H1 (cell line): Measurements from ENCODE around the gene CRIP1. TPM values are rescaled to one million over a fixed set of nuclear protein-coding genes. Genes with fewer than 3 reads are reported as not detected.

Experiments used
- CTCF ChIA-PET: fragments of 300-600 bp; sonication (Branson Sonifier 250); formaldehyde crosslinking; loops from one replicate; lab custom pipeline; 2021; ENCODE audit not compliant: partially characterized antibody; lab: Charles Lee
- POLR2A ChIA-PET: fragments of 300-600 bp; sonication (Branson Sonifier 250); formaldehyde crosslinking; loops from one replicate; lab custom pipeline; 2021; ENCODE audit warnings: inconsistent platforms; ENCODE audit not compliant: partially characterized antibody; lab: Charles Lee
- DNase-seq, 2 experiments: peaks; one replicate each; pipeline versions ENCODE4 v3.0.0 to v3.0.0-alpha.2; 2010 to 2022; ENCODE audit warnings: low spot score in 2 of 2, low read depth in 1 of 2, mixed read lengths in 1 of 2
- FAIRE-seq: peaks from 2 replicates; lab custom pipeline; 2011; peaks lifted over from hg19 to GRCh38; lab: Jason Lieb, UNC
- H2AFZ ChIP-seq: 2 replicates; pipeline ENCODE4 v1.8.1; 2012; ENCODE audit warnings: low read length, inconsistent platforms
- H2AK5ac ChIP-seq: 2 replicates; pipeline ENCODE4 v1.6.1; 2013; ENCODE audit warnings: low read depth, low read length
- H2BK120ac ChIP-seq: replicated peaks from 2 replicates; pipeline ENCODE3; 2013; ENCODE audit warnings: low read depth, low read length, inconsistent platforms
- H2BK12ac ChIP-seq: 2 replicates; pipeline ENCODE4 v1.6.1; 2013; ENCODE audit warnings: low read depth, low read length
- H2BK15ac ChIP-seq: 2 replicates; pipeline ENCODE4 v1.6.1; 2013; ENCODE audit warnings: low read length
- H2BK20ac ChIP-seq: 2 replicates; pipeline ENCODE4 v1.6.1; 2013; ENCODE audit warnings: low read length
- H2BK5ac ChIP-seq: 2 replicates; pipeline ENCODE4 v1.6.1; 2013; ENCODE audit warnings: low read depth, low read length
- H3K14ac ChIP-seq: 2 replicates; pipeline ENCODE4 v1.6.1; 2013; ENCODE audit warnings: inconsistent platforms; ENCODE audit not compliant: insufficient read length
- H3K18ac ChIP-seq: 2 replicates; pipeline ENCODE4 v1.6.1; 2013; ENCODE audit warnings: low read length; ENCODE audit errors: extremely low read depth
- H3K23ac ChIP-seq: 2 replicates; pipeline ENCODE4 v1.6.1; 2013; ENCODE audit warnings: inconsistent platforms; ENCODE audit not compliant: insufficient read length
- H3K23me2 ChIP-seq: 2 replicates; pipeline ENCODE4 v1.6.1; 2013; ENCODE audit warnings: low read depth, low read length
- H3K27ac ChIP-seq: 2 replicates; pipeline ENCODE4 v1.6.1; 2011; ENCODE audit warnings: low read depth, low read length, inconsistent platforms
- H3K27me3 ChIP-seq, 4 experiments: replicated peaks in 1 of 4; 1 replicate in 1 of 4; 2 replicates in 3 of 4; pipeline versions ENCODE4 v1.6.1 to v1.8.1; 2011 to 2013; ENCODE audit warnings: low read length in 3 of 4, mild to moderate bottlenecking in 3 of 4, inconsistent platforms in 2 of 4, mixed read lengths in 2 of 4, moderate library complexity in 1 of 4; ENCODE audit not compliant: control insufficient read depth in 3 of 4, insufficient read depth in 3 of 4; ENCODE audit errors: extremely low read depth in 1 of 4
- H3K36me3 ChIP-seq, 4 experiments: 2 replicates each; pipeline versions ENCODE4 v1.6.1 to v1.8.1; 2011 to 2013; ENCODE audit warnings: mild to moderate bottlenecking in 4 of 4, low read length in 3 of 4, moderate library complexity in 2 of 4, control low read depth in 1 of 4, inconsistent platforms in 1 of 4; ENCODE audit not compliant: insufficient read depth in 4 of 4, control insufficient read depth in 2 of 4
- H3K4ac ChIP-seq: replicated peaks from 2 replicates; pipeline ENCODE3; 2013; ENCODE audit warnings: low read length, low read depth, mixed read lengths, inconsistent platforms; ENCODE audit not compliant: insufficient read length
- H3K4me1 ChIP-seq, 4 experiments: replicated peaks in 1 of 4; 1 replicate in 1 of 4; 2 replicates in 3 of 4; pipeline versions ENCODE4 v1.6.1 to v1.8.1; 2011 to 2013; ENCODE audit warnings: low read length in 3 of 4, inconsistent platforms in 2 of 4, mixed read lengths in 1 of 4; ENCODE audit not compliant: insufficient read depth in 4 of 4, control insufficient read depth in 3 of 4
- H3K4me2 ChIP-seq, 2 experiments: 2 replicates each; pipeline versions ENCODE4 v1.6.1 to v1.8.1; 2011 to 2013; ENCODE audit warnings: low read depth in 2 of 2, low read length in 2 of 2, control low read depth in 1 of 2, inconsistent platforms in 1 of 2, mild to moderate bottlenecking in 1 of 2; ENCODE audit not compliant: insufficient read depth in 1 of 2
- H3K4me3 ChIP-seq, 4 experiments: fragments of 200-600, 300-600 bp in 1 of 4; sonication (generic), shearing (Covaris generic), sonication (Bioruptor Twin) in 1 of 4; 2 replicates each; pipeline versions ENCODE4 v1.5.1 to v1.8.1; 2011 to 2016; ENCODE audit warnings: low read length in 4 of 4, low read depth in 3 of 4, control low read depth in 2 of 4, inconsistent platforms in 2 of 4, mild to moderate bottlenecking in 2 of 4, mixed read lengths in 1 of 4, moderate library complexity in 1 of 4; ENCODE audit not compliant: insufficient read depth in 2 of 4; ENCODE audit errors: extremely low read depth in 1 of 4
- H3K56ac ChIP-seq: replicated peaks from 2 replicates; pipeline ENCODE3; 2013; ENCODE audit warnings: low read depth, mild to moderate bottlenecking, mixed read lengths, low read length, inconsistent platforms; ENCODE audit not compliant: insufficient read length
- H3K79me1 ChIP-seq: 2 replicates; pipeline ENCODE4 v1.6.1; 2013; ENCODE audit warnings: low read depth, low read length, control low read depth
- H3K79me2 ChIP-seq, 2 experiments: 2 replicates each; pipeline versions ENCODE4 v1.6.1 to v1.8.1; 2012 to 2013; ENCODE audit warnings: low read length in 2 of 2, mild to moderate bottlenecking in 2 of 2, inconsistent platforms in 1 of 2; ENCODE audit not compliant: insufficient read depth in 2 of 2, control insufficient read depth in 1 of 2
- H3K9ac ChIP-seq, 4 experiments: replicated peaks in 1 of 4; 1 replicate in 1 of 4; 2 replicates in 3 of 4; pipeline versions ENCODE4 v1.6.1 to v1.8.1; 2011 to 2013; ENCODE audit warnings: low read depth in 3 of 4, low read length in 3 of 4, control low read depth in 2 of 4, mild to moderate bottlenecking in 2 of 4, moderate library complexity in 2 of 4, inconsistent platforms in 1 of 4; ENCODE audit errors: extremely low read depth in 1 of 4
- H3K9me3 ChIP-seq, 2 experiments: 2 replicates each; pipeline versions ENCODE4 v1.6.1 to v1.8.1; 2012 to 2013; ENCODE audit warnings: mild to moderate bottlenecking in 2 of 2, moderate library complexity in 2 of 2, control low read depth in 1 of 2, inconsistent platforms in 1 of 2, low read depth in 1 of 2, low read length in 1 of 2, mixed read lengths in 1 of 2; ENCODE audit not compliant: insufficient read depth in 2 of 2
- H4K20me1 ChIP-seq, 2 experiments: replicated peaks in 1 of 2; 2 replicates each; pipeline versions ENCODE3 to v1.8.1; 2011 to 2013; ENCODE audit warnings: inconsistent platforms in 2 of 2, low read length in 2 of 2, mild to moderate bottlenecking in 1 of 2; ENCODE audit not compliant: insufficient read depth in 2 of 2, control insufficient read depth in 1 of 2
- H4K5ac ChIP-seq: 2 replicates; pipeline ENCODE4 v1.6.1; 2013; ENCODE audit warnings: low read length, low read depth, mixed read lengths, inconsistent platforms; ENCODE audit not compliant: insufficient read length
- H4K8ac ChIP-seq: 2 replicates; pipeline ENCODE4 v1.8.0; 2013; ENCODE audit warnings: mild to moderate bottlenecking, moderate library complexity, low read length, inconsistent platforms; ENCODE audit not compliant: insufficient read depth; ENCODE audit errors: extremely low read depth
- H4K91ac ChIP-seq: replicated peaks from 2 replicates; pipeline ENCODE3; 2013; ENCODE audit warnings: low read length, mixed read lengths, inconsistent platforms; ENCODE audit not compliant: insufficient read length
- CREB1 ChIP-seq: IDR thresholded peaks from 2 replicates; pipeline ENCODE4 v1.6.1; 2012; ENCODE audit warnings: inconsistent platforms
- GTF2F1 ChIP-seq: IDR thresholded peaks from 2 replicates; pipeline ENCODE4 v1.6.1; 2012; ENCODE audit warnings: low read depth, low read length, improper control_type of control experiment, borderline replicate concordance
- POLR2AphosphoS5 ChIP-seq: IDR thresholded peaks from 2 replicates; pipeline ENCODE4 v1.6.1; 2011; ENCODE audit warnings: low read depth, low read length
- RAD21 ChIP-seq, 2 experiments: IDR thresholded peaks in 1 of 2; conservative IDR thresholded peaks in 1 of 2; 2 replicates each; pipeline ENCODE4 v1.6.1; 2011; ENCODE audit warnings: low read depth in 2 of 2, low read length in 2 of 2, improper control_type of control experiment in 1 of 2, inconsistent platforms in 1 of 2, mild to moderate bottlenecking in 1 of 2, moderate library complexity in 1 of 2
- SIN3A ChIP-seq, 2 experiments: IDR thresholded peaks in 1 of 2; conservative IDR thresholded peaks in 1 of 2; 2 replicates each; pipeline ENCODE4 v1.6.1; 2011 to 2012; ENCODE audit warnings: low read length in 2 of 2, improper control_type of control experiment in 1 of 2, low read depth in 1 of 2, mild to moderate bottlenecking in 1 of 2
- SIRT6 ChIP-seq: IDR thresholded peaks from one replicate; pipeline ENCODE4 v1.7.1; 2012; ENCODE audit warnings: low read length, inconsistent platforms
- SP1 ChIP-seq: IDR thresholded peaks from 2 replicates; pipeline ENCODE4 v1.6.1; 2011; ENCODE audit warnings: low read depth, low read length
- TAF7 ChIP-seq: optimal IDR thresholded peaks from 2 replicates; pipeline ENCODE3; 2011; ENCODE audit warnings: low read depth, mild to moderate bottlenecking, inconsistent platforms, low read length, moderate library complexity, borderline replicate concordance
- TCF12 ChIP-seq: IDR thresholded peaks from 2 replicates; pipeline ENCODE4 v1.6.1; 2011; ENCODE audit warnings: low read depth, mild to moderate bottlenecking, low read length
- YY1 ChIP-seq: IDR thresholded peaks from 2 replicates; pipeline ENCODE4 v1.6.1; 2011; ENCODE audit warnings: low read depth, mild to moderate bottlenecking, low read length
- WGBS, 2 experiments: shearing (Covaris generic) in 1 of 2; methylation state at CpG; one replicate each; pipeline versions ENCODE4 v1.1.6 to v1.1.7; 2013 to 2015; ENCODE audit warnings: low lambda C conversion rate in 2 of 2, mixed read lengths in 2 of 2, inconsistent platforms in 1 of 2, low coverage in 1 of 2, missing lambda C conversion rate in 1 of 2; ENCODE audit not compliant: insufficient replicate concordance in 2 of 2, insufficient coverage in 1 of 2, insufficient read length in 1 of 2; ENCODE audit errors: extremely low coverage in 1 of 2, missing lambda C conversion rate in 1 of 2; 5-methylcytosine and 5-hydroxymethylcytosine counted together
- polyA plus RNA-seq, 7 experiments: library from polyadenylated mRNA; depleted of rRNA in 3 of 7; stranded (reverse) in 5 of 7; unstranded in 2 of 7; fragments of >200 nt in 5 of 7; fragments of 200-250 nt in 2 of 7; gene quantifications; 1 replicate in 5 of 7; 2 replicates in 1 of 7; 4 replicates in 1 of 7; pipeline versions ENCODE4 v1.2.1 to v1.2.3, GENCODE V29; 2011 to 2013; ENCODE audit warnings: missing spikeins in 2 of 7, mixed read lengths in 2 of 7
- total RNA-seq: library from RNA; stranded (reverse); fragmentation: NEBNext Ultra II Directional; extraction: Animal tissue kit (Norgen Biotek cat#: 25700); gene quantifications from 2 replicates; pipeline ENCODE4 v1.2.1, GENCODE V29; 2021
- TF ChIP-seq, protein P1 (sequence below): IDR thresholded peaks from 2 replicates; pipeline ENCODE4 v1.6.1; 2012; ENCODE audit warnings: inconsistent platforms

The CRIP1 gene
- total and polyA plus RNA-seq, 2 of the 8 experiments (the other 6 are each of a cell fraction or from before 2014, with no cell fraction given): 1.2 to 2.2 TPM

DNA sequence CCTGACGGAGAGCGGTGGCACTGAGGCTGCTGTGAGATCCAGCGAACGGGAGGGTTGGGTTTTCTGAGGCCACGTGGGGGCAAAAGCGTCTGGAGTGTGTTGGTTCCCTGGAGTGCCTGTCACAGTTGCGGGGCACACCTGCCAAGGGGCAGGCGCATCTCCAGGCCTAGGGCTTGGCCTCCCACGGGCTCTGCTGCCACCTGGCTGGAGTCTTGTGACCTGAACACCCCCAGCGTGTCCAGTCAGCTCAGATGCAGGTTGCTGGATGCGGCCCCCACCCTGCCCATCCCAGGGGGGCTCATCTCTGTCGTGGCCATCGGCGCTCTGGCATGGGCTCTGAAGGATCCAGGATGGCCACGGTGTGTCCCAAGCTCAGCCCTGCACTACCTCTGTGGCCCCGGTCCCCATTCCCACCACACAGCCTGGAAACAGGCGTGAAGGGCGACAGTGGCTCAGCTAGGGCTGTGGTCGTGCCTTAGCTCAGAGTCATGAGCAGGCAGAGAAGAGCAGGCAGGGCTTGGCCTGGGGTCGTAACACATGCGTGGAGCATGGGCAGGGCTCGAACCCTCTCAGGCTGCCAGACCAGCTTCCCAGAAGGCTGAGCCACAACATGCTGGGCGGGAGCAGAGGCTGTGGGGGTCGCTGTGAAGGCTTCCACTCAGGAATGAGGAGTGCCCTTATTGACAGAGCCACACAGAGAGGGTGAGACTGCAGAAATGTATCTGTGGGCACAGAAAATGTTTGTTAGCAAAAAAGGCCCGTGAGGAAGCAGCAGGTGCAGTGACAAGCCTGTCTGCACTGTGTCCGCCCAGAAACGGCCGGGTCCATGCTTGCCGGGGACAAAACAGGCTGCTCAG lies 35.6 kb upstream of the CRIP1 start:
- no peak overlapping the region for H3K4me3 ChIP-seq
- H3K79me2 ChIP-seq: peaks cover 0 to 2% of the 10 kb centered on the region in 2 experiments; a peak in 1 of 4 replicates
- H4K5ac ChIP-seq: no peak overlapping the region
- CTCF ChIA-PET: interaction anchor here (0.6 to 2.5 kb wide), 7 partner anchors 11 to 72 kb away, joined by 3 to 11 read pairs (median 4); no protein-coding TSS in a partner anchor
- no peaks in the 10 kb centered on the region for H3K27me3 ChIP-seq
- H3K4me1 ChIP-seq: no peaks in the 10 kb centered on the region
- no peak overlapping the region for H3K18ac ChIP-seq
- no peaks in the 10 kb centered on the region for H3K9me3 ChIP-seq
- FAIRE-seq: no peak
- no peak overlapping the region for H3K23ac ChIP-seq
- WGBS, 2 experiments: 92% methylated on average over 29 of the region's 29 CpGs; no CpG with 5 or more reads in 1 of the 2 experiments
- H2BK20ac ChIP-seq: no peak overlapping the region
- H3K79me1 ChIP-seq: peaks cover 6% of the 10 kb centered on the region; the same call in 1 of the 2 replicates
- no peak overlapping the region for H4K8ac ChIP-seq
- H3K27ac ChIP-seq: no peak overlapping the region
- H3K4ac ChIP-seq: no peak overlapping the region
- H2BK12ac ChIP-seq: no peak overlapping the region
- no peak overlapping the region for H2BK5ac ChIP-seq
- no peak overlapping the region for H3K14ac ChIP-seq
- peaks cover 13 to 24% of the 10 kb centered on the region in 2 experiments for H4K20me1 ChIP-seq
- no peak overlapping the region for H2BK15ac ChIP-seq
- H2AK5ac ChIP-seq: no peak overlapping the region
- no peak overlapping the region for H2BK120ac ChIP-seq
- H3K9ac ChIP-seq: no peak overlapping the region
- no peak for DNase-seq
- no peak overlapping the region for H3K4me2 ChIP-seq
- H3K56ac ChIP-seq: no peak overlapping the region
- H3K23me2 ChIP-seq: no peaks in the 10 kb centered on the region
- no peak overlapping the region for H2AFZ ChIP-seq
- no peak overlapping the region for H4K91ac ChIP-seq
- POLR2A ChIA-PET: interaction anchor here (1.5 kb wide), 1 partner anchor 18 kb away, joined by 3 read pairs; no protein-coding TSS in a partner anchor
- peaks cover 20 to 63% (median 38%) of the 10 kb centered on the region in 4 experiments for H3K36me3 ChIP-seq
- TF ChIP-seq RAD21 (IDR thresholded peaks at IDR 0.05 in 1 of 2, conservative IDR thresholded peaks at IDR 0.05 in 1 of 2; ENCODE audit: low read depth in 2 of 2, low read length in 2 of 2): no peak
- TF ChIP-seq CREB1: no peak
- no peak for TF ChIP-seq SIN3A (conservative IDR thresholded peaks at IDR 0.05 in 1 of 2, IDR thresholded peaks at IDR 0.05 in 1 of 2; ENCODE audit: low read depth in 1 of 2, low read length in 2 of 2)
- TF ChIP-seq SP1: no peak
- TF ChIP-seq GTF2F1: no peak
- no peak for TF ChIP-seq TAF7
- TF ChIP-seq, protein P1, sequence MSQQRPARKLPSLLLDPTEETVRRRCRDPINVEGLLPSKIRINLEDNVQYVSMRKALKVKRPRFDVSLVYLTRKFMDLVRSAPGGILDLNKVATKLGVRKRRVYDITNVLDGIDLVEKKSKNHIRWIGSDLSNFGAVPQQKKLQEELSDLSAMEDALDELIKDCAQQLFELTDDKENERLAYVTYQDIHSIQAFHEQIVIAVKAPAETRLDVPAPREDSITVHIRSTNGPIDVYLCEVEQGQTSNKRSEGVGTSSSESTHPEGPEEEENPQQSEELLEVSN: no peak
- no peak for TF ChIP-seq TCF12
- no peak for TF ChIP-seq POLR2AphosphoS5
- TF ChIP-seq YY1: no peak
- no peak for TF ChIP-seq SIRT6
